ENCODE data around the gene PHPT1.

Gene PHPT1

GRCh38 chr9:136889858-136890257, 40.6 kb downstream of the PHPT1 start:
- Histone ChIP-seq H3K9ac (ENCODE audit: low read depth, low read length) (no peak overlapping the region), H3K4me3 (ENCODE audit: low read depth in 1 of 2, low read length in 2 of 2) (no peak overlapping the region), H4K20me1 (ENCODE audit: insufficient read depth, low read length) (peaks cover 46% of the 10 kb centered on the region), H3K4me2 (ENCODE audit: insufficient read depth, low read length) (no peak overlapping the region), H3K27me3 (ENCODE audit: insufficient read depth, low read length, poor library complexity) (no peaks in the 10 kb centered on the region), H3K9me3 (ENCODE audit: insufficient read depth, low read length, severe bottlenecking) (no peaks in the 10 kb centered on the region), H3K27ac (ENCODE audit: low read length) (no peak overlapping the region), H3K4me1 (ENCODE audit: insufficient read depth, low read length) (peaks cover 27% of the 10 kb centered on the region), H3K36me3 (ENCODE audit: insufficient read depth, low read length) (peaks cover 41% of the 10 kb centered on the region), H2AFZ (ENCODE audit: low read depth, low read length) (no peak overlapping the region), H3K79me2 (ENCODE audit: insufficient read depth, low read length) (peaks cover 86% of the 10 kb centered on the region)
- DNase-seq (no peak), ATAC-seq (ENCODE audit: insufficient read depth, low read depth) (no peak)
- TF ChIP-seq CTCF (IDR thresholded peaks at IDR 0.05; ENCODE audit: borderline replicate concordance, extremely low read depth, low read length, poor library complexity, severe bottlenecking) (no peak), EZH2 (IDR thresholded peaks at IDR 0.05; ENCODE audit: borderline replicate concordance, low read depth, low read length, severe bottlenecking) (no peak)

GRCh38 chr9:136890661-136891060, 41.5 kb downstream of the PHPT1 start:
- TF ChIP-seq CTCF (IDR thresholded peaks at IDR 0.05; ENCODE audit: borderline replicate concordance, extremely low read depth, low read length, poor library complexity, severe bottlenecking) (no peak), EZH2 (IDR thresholded peaks at IDR 0.05; ENCODE audit: borderline replicate concordance, low read depth, low read length, severe bottlenecking) (no peak)
- Histone ChIP-seq H3K27ac (ENCODE audit: low read length) (no peak overlapping the region), H4K20me1 (ENCODE audit: insufficient read depth, low read length) (peaks cover 53% of the 10 kb centered on the region), H3K9ac (ENCODE audit: low read depth, low read length) (no peak overlapping the region), H2AFZ (ENCODE audit: low read depth, low read length) (no peak overlapping the region), H3K4me1 (ENCODE audit: insufficient read depth, low read length) (peaks cover 19% of the 10 kb centered on the region), H3K4me3 (ENCODE audit: low read depth in 1 of 2, low read length in 2 of 2) (no peak overlapping the region), H3K79me2 (ENCODE audit: insufficient read depth, low read length) (peaks cover 88% of the 10 kb centered on the region), H3K9me3 (ENCODE audit: insufficient read depth, low read length, severe bottlenecking) (no peaks in the 10 kb centered on the region), H3K4me2 (ENCODE audit: insufficient read depth, low read length) (no peak overlapping the region), H3K36me3 (ENCODE audit: insufficient read depth, low read length) (peaks cover 43% of the 10 kb centered on the region), H3K27me3 (ENCODE audit: insufficient read depth, low read length, poor library complexity) (no peaks in the 10 kb centered on the region)
- DNase-seq (no peak), ATAC-seq (ENCODE audit: insufficient read depth, low read depth) (no peak)

GRCh38 chr9:136896027-136896426, 46.8 kb downstream of the PHPT1 start:
- no peak overlapping the region for H3K4me2 ChIP-seq (ENCODE audit: insufficient read depth, low read length)
- H2AFZ ChIP-seq (ENCODE audit: low read depth, low read length), result no peak overlapping the region

More at GRCh38 chr9:136896027-136896426, 46.8 kb downstream of the PHPT1 start:
- peaks cover 50% of the 10 kb centered on the region for H3K36me3 ChIP-seq (ENCODE audit: insufficient read depth, low read length)
- no peaks in the 10 kb centered on the region for H3K27me3 ChIP-seq (ENCODE audit: insufficient read depth, low read length, poor library complexity)
- no peak overlapping the region for H3K27ac ChIP-seq (ENCODE audit: low read length)
- H3K9me3 ChIP-seq (ENCODE audit: insufficient read depth, low read length, severe bottlenecking), result no peaks in the 10 kb centered on the region
- peaks cover 55% of the 10 kb centered on the region for H4K20me1 ChIP-seq (ENCODE audit: insufficient read depth, low read length)
- peaks cover 90% of the 10 kb centered on the region for H3K79me2 ChIP-seq (ENCODE audit: insufficient read depth, low read length)
- ATAC-seq (ENCODE audit: insufficient read depth, low read depth), result no peak
- no peak overlapping the region for H3K9ac ChIP-seq (ENCODE audit: low read depth, low read length)
- TF ChIP-seq CTCF (IDR thresholded peaks at IDR 0.05; ENCODE audit: borderline replicate concordance, extremely low read depth, low read length, poor library complexity, severe bottlenecking), result no peak
- TF ChIP-seq EZH2 (IDR thresholded peaks at IDR 0.05; ENCODE audit: borderline replicate concordance, low read depth, low read length, severe bottlenecking), result no peak
- no peak for DNase-seq
- H3K4me3 ChIP-seq (ENCODE audit: low read depth in 1 of 2, low read length in 2 of 2), result no peak overlapping the region
- H3K4me1 ChIP-seq (ENCODE audit: insufficient read depth, low read length), result no peaks in the 10 kb centered on the region
